Tibial artery (tissue), 4 donors: ENCODE data around the gene ARRB1.

ENCODE experiments used
- DNase-seq, 2 donors: peaks; one replicate each; pipeline ENCODE4 v3.0.0-alpha.2; 2019
- H3K27ac ChIP-seq, 2 donors: fragments of 200-600 bp; sonication (generic) in 1 of 2; 1 replicate in 1 of 2; 2 replicates in 1 of 2; pipeline ENCODE4 v1.5.1; 2018 to 2019; ENCODE audit warnings: mild to moderate bottlenecking in 1 of 2
- H3K27me3 ChIP-seq, 2 donors: fragments of 200-600 bp; sonication (generic) in 1 of 2; one replicate each; pipeline versions ENCODE4 v1.5.1 to v1.6.0; 2016 to 2019
- H3K36me3 ChIP-seq, 3 donors: fragments of 200-600 bp; sonication (generic) in 2 of 3; one replicate each; pipeline ENCODE4 v1.5.1; 2016 to 2019; ENCODE audit warnings: mild to moderate bottlenecking in 2 of 3
- H3K4me1 ChIP-seq, 4 donors: fragments of 200-600 bp; sonication (generic) in 2 of 4; 1 replicate in 3 of 4; 2 replicates in 1 of 4; pipeline ENCODE4 v1.5.1; 2016 to 2019
- H3K4me3 ChIP-seq, 2 donors: fragments of 200-600 bp; sonication (generic) in 1 of 2; 1 replicate in 1 of 2; 2 replicates in 1 of 2; pipeline ENCODE4 v1.5.1; 2018 to 2019; ENCODE audit warnings: mild to moderate bottlenecking in 2 of 2
- H3K9me3 ChIP-seq, 3 donors: fragments of 200-600 bp; sonication (generic) in 1 of 3; one replicate each; pipeline ENCODE4 v1.5.1; 2016 to 2019
- intact Hi-C: fragments of 100-400 bp; cut with DNase I; formaldehyde crosslinking; loops from one replicate; pipeline ENCODE4 v1.15.0; 2023; ENCODE audit warnings: low total_unique reads
- TF ChIP-seq, protein P1 (sequence below), 2 experiments: fragments of 200-600 bp in 1 of 2; fragments of 450-650 bp in 1 of 2; IDR thresholded peaks; one replicate each; pipeline ENCODE4 v1.5.1; 2017 to 2019; ENCODE audit warnings: antibody characterized with exemption in 2 of 2, mild to moderate bottlenecking in 1 of 2, moderate library complexity in 1 of 2

ARRB1 gene

DNA sequence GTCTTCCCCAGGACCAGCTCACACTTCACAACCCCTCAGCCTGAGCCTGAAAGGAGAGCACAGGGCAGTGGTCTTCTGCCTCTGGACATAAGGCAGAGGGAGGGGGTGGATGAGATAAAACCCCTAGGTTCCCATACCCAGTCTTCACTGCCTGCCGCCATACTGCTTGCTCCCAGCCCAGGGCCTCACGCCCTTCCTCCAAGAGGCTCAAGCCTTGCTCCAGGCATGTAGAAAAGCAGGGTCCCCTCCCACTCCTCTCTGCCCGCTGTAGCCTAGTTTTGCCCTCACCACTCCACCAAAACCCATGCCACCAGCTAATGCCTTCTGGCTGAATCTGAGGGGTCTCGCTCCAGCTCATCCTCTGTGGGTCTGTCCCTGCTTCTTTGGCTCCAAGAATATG lies 5.2 kb downstream of the ARRB1 start:
- Histone ChIP-seq H3K9me3 (no peaks in the 10 kb centered on the region), H3K4me1 (peaks cover 0 to 90% (median 29%) of the 10 kb centered on the region in 4 donors), H3K27ac (peak overlapping the region in 1 of 2 donors; percentile 43), H3K4me3 (no peak overlapping the region), H3K36me3 (no peaks in the 10 kb centered on the region), H3K27me3 (no peaks in the 10 kb centered on the region)
- intact Hi-C loops: no loop called here
- TF ChIP-seq, protein P1, sequence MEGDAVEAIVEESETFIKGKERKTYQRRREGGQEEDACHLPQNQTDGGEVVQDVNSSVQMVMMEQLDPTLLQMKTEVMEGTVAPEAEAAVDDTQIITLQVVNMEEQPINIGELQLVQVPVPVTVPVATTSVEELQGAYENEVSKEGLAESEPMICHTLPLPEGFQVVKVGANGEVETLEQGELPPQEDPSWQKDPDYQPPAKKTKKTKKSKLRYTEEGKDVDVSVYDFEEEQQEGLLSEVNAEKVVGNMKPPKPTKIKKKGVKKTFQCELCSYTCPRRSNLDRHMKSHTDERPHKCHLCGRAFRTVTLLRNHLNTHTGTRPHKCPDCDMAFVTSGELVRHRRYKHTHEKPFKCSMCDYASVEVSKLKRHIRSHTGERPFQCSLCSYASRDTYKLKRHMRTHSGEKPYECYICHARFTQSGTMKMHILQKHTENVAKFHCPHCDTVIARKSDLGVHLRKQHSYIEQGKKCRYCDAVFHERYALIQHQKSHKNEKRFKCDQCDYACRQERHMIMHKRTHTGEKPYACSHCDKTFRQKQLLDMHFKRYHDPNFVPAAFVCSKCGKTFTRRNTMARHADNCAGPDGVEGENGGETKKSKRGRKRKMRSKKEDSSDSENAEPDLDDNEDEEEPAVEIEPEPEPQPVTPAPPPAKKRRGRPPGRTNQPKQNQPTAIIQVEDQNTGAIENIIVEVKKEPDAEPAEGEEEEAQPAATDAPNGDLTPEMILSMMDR (IDR thresholded peaks at IDR 0.05): no peak
- no peak for DNase-seq

DNA sequence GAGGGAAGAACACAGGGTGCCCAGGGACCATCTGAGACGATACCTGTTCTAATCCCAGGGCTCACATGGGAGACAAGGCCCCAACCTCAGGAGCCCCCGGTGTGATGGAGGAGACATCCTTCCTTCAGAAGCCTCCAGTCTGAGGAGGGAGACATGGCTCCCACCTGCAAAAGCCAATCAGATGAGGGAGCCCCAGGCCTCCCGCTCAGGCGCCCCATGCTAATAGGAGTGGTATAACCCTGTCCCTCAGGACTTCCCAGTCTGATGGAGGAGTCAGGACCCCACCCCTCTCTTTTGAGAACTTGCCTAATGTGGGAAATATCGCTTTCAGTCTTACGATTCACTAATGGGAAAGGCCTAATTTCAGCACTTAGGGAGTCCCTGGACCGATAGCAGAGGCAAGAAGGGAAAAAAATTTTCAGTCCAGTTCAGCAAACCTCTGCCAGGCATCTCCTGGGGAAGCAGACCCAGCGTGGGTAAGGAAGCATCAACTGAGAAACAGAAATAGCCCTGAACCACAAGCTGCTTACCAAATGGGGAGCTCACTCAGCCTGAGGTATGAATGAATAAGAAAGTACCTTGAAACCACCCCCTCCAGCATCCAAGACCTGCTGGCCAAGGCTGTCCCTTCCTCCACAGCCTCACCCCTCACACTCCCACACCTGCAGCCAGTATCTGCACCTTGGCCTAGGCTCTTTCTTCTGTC lies 5.9 kb downstream of the ARRB1 start:
- TF ChIP-seq, protein P1 (IDR thresholded peaks at IDR 0.05): no peak
- intact Hi-C loops: no loop called here
- Histone ChIP-seq H3K4me1 (peaks cover under 1 to 89% (median 23%) of the 10 kb centered on the region in 4 donors), H3K27ac (no peak overlapping the region), H3K27me3 (no peaks in the 10 kb centered on the region), H3K36me3 (no peaks in the 10 kb centered on the region), H3K4me3 (no peak overlapping the region), H3K9me3 (no peaks in the 10 kb centered on the region)
- no peak for DNase-seq

DNA sequence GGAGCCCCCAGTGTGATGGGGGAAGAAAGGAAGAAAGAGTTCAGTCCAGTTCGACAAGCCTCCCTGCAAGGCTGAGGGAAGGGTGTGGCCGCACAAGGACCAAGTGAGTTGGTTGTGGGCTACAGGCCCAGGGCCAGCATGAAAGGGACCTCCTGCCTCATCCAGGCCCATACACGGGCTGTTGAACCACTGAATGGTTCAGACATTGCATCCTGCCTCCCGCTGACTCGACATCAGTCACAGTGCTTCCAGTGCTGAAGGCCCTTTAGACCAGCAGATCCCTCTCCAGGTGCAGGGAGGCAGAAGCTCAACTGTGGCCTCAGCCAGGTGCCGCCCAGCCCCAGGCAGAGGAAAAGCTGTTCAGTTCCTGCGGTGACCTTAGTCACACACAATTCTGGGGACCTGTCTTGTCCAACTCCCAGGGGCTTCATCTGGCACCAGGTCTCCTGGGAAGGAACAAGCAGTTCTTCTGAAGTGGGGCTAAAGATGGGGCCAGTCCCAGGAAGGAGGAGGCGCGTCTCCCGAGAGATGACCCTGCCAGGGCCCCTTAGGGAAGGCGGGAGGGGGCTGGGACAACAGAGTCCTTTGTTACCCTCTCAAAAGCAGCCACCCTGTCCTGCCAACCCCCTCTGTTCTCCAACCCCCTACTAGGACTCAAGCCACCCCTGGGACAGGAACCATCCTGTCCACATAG lies 6.6 kb downstream of the ARRB1 start:
- Histone ChIP-seq H3K36me3 (no peaks in the 10 kb centered on the region), H3K4me1 (peaks cover 4 to 90% (median 25%) of the 10 kb centered on the region in 4 donors), H3K9me3 (no peaks in the 10 kb centered on the region), H3K27me3 (no peaks in the 10 kb centered on the region), H3K27ac (no peak overlapping the region), H3K4me3 (no peak overlapping the region)
- TF ChIP-seq, protein P1 (IDR thresholded peaks at IDR 0.05): no peak
- DNase-seq: no peak
- intact Hi-C loops: no loop called here

DNA sequence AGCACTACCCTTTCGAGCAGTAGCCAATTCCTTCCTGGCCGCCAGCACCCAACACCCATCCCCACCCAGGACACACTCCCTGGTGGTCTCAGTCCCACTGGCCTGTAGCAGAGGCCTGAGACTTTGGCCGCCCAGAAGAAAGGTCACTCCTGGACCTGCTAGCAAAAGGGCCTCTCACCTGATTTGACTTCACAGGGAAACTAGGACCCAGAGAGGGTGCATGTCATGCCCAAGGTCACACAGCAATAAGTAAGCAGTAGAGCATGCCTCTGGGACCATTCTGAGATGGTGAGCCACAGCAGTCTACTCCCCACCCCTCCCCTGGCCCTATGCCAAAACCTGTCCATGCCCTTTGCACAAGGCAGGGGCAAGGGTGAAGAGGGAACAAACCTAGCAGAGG lies 7.3 kb downstream of the ARRB1 start:
- Histone ChIP-seq H3K27me3 (no peaks in the 10 kb centered on the region), H3K4me3 (no peak overlapping the region), H3K36me3 (no peaks in the 10 kb centered on the region), H3K4me1 (peaks cover 4 to 91% (median 26%) of the 10 kb centered on the region in 4 donors), H3K9me3 (no peaks in the 10 kb centered on the region), H3K27ac (no peak overlapping the region)
- intact Hi-C loops: no loop called here
- TF ChIP-seq, protein P1 (IDR thresholded peaks at IDR 0.05): no peak
- no peak for DNase-seq

DNA sequence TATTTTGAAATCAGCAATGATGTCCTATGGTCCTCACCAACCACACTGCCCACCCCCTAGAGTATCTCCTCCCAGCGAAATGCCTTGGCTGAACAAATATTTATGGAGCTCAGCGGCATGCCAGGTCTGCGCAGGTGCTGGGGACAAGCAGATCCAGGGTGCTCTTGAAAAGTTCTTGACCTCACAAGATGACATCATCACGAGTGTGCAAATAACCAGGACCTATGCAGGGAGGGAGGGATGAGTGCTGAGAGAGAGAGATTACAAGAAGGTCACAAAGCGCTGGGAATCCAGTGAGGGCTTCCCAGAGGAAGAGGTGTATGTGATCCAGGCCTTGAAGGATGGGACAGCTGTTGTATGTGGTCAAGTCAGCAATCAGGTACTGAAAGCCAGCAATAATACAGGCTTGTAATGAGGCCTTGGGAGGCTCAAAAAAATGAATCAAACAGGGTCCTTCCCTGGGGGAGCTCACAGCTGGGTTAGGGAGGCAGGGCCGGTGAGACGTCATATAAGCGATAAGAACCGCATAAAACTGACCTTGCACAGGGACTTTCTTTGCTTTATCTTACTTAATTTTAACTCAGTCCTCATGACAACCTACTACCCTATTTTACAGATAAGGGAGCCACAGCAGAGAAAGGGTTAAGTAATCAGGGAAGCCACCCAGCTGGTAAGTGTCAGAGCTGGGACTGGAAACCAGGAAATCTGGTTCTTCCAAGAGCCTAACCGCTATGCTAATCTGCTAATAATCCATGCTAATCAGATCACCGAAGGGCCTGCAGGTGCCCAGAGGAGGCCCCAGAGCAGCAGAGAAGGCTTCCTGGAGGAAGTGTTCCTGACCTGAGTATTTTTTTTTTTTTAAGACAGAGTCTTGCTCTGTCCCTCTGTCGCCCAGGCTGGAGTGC lies 8.2 kb downstream of the ARRB1 start:
- no peaks in the 10 kb centered on the region for H3K36me3 ChIP-seq
- H3K27ac ChIP-seq: no peak overlapping the region
- intact Hi-C loops: no loop called here
- TF ChIP-seq, protein P1 (IDR thresholded peaks at IDR 0.05): no peak
- no peaks in the 10 kb centered on the region for H3K9me3 ChIP-seq
- H3K4me1 ChIP-seq: peaks cover 4 to 86% (median 26%) of the 10 kb centered on the region in 4 donors
- H3K4me3 ChIP-seq: no peak overlapping the region
- H3K27me3 ChIP-seq: no peaks in the 10 kb centered on the region
- no peak for DNase-seq
